GM18909 (cell line): Measurements from ENCODE around the gene PPP1R12B.
"Not testable (repeated sequence)": the region's sequence is repeated elsewhere in the genome, so short reads cannot be mapped to it uniquely, and the experiment has no call there.

Source experiments
- ATAC-seq: cut with Tn5 transposase; IDR thresholded peaks from one replicate; pipeline ENCODE4 v1.9.1; 2021; ENCODE audit warnings: mild to moderate bottlenecking; ENCODE audit not compliant: unreplicated experiment, poor library complexity

Gene PPP1R12B

DNA sequence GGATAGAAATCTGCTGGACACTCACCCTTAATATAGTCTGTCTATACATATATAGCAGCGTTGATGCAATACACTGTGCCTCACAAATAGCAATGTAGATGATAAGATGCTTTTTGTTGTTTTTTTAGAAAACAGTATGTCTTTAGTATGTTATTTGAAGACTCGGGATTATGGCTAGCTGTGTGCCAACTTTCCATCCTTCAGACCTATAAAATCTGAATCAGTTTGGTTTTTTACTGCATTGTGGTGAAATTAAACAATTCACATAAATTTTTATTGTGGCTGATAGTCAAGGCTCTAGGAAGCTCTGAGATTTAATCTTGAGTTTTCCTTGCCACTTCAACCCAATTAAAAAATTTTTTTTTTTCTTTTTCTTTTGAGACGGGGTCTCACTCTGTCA, 170.4 kb downstream of the PPP1R12B start:
- ATAC-seq: not testable (repeated sequence)

DNA sequence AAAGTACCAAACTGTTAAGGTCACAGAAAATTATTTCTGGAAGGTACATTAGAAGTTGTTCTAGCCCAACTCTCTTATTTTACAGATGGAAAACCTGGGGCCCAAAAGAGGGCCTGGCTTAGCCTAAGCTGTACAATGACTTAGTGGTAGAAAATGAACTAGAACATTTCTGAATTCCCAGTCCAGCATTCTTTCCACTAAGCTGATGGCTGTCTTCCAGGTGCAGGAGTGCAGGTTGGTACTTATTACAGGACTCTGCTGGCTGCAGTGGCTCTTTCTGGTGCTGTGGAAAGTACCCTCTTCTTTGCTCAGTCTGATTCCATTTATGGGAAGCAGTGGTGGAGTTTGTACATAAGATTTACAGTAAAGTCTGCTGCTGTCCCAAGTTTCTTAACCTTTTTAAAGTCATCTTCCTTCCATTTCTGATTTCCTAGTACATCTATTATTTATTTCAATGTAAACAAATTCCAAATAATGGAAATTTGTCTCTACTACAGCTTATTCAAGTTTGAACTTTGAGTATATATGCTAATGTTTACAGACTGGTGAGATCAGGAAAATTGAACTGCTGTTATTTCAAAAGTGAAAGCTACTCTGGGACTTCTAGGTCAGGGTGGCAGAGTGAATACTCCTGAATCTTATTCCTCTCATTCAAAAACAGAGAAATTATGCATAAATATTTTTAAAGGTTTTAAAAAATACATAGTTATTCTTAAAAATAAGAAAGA, 171.8 kb downstream of the PPP1R12B start:
- not testable (repeated sequence) for ATAC-seq

DNA sequence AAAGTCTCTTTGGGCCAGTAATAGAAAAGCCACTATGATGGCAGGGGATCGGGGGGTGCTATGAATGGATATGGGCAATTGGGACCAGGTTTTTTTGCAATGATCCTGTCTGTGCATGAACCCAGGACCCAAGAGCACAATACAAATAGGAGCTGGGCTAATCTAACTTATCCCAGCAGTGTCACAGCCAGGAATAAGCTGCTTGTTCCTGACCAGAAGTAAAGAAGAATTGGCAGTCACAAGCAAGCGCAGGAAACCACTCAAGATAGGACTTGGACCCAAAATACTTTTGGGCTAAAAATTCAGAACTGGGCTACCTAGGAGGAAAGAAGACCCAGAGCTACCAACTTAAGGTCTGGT, 172.3 kb downstream of the PPP1R12B start:
- not testable (repeated sequence) for ATAC-seq

DNA sequence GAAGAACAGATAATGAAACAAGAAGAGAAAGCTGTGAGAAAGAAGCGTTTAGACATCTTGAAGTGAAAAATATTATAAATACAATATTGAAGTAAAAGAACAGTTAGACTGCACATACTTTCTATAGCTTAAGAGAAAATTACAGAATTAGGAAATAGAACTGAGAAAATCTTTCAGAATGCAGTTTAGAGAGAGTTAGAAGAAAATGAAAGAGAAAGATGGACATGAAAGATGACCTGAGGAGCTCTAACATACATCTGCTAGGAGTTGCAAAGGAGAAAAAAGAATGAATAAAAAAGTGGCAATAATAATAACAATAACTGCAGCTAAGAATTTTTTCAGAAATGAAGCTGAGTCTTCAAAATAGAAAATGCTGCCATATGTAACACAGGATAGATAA, 173.0 kb downstream of the PPP1R12B start:
- ATAC-seq: not testable (repeated sequence)

DNA sequence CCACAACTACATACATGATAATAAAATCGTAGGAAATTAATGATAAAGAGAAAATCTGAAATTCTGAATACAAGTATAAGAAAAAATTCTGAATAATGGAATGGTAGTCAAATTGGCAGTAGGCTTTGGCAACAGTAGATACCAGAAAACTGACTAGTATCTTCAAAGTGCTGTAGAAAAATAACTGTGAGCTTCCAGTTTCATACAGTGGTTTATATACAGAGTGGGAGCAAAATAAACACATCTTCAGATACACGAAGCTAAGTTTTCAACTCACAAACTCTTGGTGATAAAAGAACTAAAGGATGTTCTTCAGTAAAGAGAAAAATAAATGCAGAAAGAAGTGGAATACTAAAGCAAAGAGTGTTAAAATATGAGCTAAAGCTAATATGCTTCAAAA, 173.4 kb downstream of the PPP1R12B start:
- ATAC-seq: no peak

DNA sequence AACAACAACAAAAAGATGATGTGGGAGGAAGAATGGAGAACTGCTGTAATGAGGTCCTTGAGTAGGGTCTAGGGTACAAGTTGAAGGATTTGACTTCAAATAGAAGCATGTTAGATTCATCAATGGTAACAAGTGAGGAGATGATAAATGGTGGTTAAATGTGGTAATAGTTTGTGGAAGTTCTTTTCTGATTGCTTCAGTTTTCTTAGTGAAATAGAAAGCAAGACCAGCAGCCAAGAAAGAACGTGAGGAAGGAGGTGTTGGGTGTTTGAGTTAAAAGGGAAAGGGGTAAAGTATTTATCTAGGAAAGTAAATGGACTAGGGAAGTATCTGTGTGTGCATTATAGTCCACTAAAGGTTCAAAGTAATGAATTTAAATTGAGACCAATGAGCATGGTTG, 177.6 kb downstream of the PPP1R12B start:
- not testable (repeated sequence) for ATAC-seq

DNA sequence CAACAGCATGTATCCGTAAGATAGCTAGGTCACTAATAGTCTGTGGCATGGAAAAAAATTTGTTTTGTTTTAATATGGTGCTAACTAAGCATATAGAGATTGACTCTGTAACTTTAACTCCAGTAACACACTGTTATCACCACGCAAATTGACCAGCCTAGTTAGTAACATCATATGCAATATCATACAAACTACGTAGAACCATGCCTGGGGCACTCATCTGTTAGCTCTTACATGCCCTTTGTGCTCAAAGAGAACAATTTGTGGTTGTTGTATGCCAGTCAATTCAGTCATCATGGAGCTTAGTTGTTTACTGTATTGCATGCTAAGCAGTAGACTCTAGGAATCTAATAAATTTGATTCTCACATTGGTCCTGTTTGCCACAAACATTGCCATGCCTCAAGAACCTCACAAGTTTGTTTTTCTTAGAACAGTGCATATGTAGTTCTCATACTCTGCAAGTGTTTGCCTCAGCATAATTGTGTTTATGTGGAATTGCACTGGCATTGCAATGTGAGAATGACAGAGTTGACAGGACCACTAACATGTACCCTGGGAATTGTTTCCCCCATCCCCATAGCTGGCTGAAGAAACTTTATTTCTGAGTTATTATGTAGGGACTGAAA, 179.7 kb downstream of the PPP1R12B start:
- ATAC-seq: not testable (repeated sequence)

DNA sequence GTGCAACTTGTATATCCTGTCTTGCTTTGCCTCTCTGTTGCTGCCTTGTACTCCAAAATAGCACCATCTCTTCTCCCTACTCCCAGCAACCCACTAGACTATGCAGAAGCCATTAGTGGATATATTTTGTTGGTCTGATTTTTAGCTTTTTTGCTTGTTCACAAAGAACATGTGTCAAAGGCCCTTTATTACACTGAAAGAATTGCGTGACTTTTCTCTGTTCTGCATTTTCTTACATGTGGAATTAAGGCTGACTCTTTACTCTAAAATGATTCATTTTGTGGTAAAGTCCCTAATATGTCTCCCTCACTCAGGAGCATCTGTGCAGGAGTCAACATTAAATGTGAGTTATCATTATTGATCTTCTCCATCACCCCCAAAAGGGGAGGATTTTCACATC, 182.2 kb downstream of the PPP1R12B start:
- ATAC-seq: not testable (repeated sequence)

DNA sequence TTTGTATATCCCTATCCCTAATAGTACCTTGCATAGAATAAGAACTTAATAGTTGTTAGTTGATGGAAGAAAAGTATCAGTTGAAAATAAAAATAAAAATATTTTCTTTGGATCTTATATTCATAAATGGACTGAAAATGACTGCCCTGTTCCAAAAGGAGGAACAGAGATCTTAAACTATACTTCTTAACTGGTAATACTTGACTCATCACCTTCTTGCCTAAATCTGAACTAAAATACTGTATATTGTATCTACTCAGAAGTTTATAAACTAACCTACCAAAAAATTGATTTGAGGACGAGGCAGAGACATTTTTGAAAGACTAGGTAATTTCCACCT, 182.9 kb downstream of the PPP1R12B start:
- ATAC-seq: no peak

DNA sequence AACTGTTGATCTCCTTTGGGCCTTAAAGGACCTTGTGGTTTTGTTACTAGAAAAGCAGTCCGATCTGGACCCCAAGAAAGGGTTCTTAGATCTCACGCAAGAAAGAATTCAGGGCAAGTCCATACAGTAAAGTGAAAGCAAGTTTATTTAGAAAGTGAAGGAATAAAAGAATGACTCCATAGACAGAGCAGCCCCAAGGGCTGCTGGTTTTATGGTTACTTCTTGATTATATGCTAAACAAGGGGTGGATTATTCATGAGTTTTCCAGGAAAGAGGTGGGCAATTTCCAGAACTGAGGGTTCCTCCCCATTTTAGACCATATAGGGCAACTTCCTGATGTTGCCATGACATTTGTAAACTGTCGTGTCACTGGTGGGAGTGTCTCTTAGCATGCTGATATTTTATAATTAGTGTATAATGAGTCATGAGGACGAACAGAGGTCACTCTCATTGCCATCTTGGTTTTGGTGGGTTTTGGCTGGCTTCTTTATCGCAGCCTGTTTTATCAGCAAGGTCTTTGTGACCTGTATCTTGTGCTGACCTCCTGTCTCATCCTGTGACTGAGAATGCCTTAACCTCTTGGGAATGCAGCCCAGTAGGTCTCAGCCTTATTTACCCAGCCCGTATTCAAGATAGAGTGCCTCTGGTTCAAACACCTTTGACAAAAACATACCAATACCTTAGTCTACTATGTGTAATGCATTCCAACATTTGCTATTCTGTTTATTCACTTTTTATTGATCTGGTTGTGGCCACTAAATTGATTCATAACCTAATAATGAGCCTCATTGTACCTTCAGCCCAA, 183.5 kb downstream of the PPP1R12B start:
- not testable (repeated sequence) for ATAC-seq

DNA sequence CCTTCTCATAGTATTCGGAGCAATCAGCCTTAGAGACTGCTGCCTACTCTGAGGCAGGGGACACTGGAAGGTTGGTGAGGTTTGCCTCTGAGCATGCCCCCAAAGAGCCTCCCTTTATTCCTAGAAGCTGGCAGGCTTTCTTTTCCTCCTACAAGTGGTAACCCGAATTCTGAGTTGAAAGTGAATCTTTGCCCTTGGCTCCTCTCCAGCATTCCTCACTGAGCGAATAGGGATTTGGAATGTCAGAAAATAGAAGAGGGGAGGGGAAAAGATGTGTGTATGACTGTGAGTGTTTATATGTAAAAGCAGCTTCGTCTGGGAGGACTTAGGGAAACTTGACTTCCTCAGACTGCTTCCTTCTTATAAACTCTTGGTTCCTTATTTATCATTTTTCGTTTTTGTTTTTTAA, 190.7 kb downstream of the PPP1R12B start:
- ATAC-seq: not testable (repeated sequence)

DNA sequence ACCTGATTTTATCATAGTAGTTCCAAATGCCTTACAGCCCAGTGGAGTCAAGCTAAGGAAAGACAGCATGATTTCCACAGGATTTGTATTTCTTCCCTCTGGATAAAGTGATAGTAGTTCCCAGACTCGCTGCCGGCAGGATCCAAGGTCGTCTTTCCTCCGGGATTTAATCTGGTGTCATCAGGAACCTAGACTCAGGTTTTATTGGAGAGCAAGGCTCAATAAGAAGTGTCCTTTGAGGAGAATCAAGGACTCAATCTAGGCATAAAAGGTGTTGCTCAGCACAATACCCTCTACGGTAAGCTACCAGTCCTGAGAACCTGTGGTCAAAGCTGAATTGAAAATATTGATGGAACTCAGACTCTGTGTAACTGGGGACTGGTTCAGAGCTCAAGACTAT, 191.1 kb downstream of the PPP1R12B start:
- ATAC-seq: not testable (repeated sequence)

DNA sequence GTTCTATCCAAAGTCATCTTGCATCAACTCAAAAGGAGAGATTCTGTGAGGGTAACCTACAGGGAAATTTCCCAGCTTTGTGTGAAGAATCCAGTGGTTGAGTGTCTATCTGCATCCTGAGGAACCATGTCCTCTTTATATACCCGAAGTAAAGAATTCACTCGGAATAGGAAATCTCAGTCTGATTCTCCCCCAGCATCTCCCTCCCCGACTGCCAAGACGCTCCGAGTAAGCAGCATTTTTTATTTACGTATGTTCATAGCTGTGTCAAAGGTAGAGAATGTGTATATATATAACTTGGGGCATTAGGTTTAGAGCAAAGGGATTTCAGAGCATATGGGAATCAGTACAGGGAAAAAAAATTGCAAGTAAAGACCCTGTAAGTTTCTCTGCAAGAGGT, 191.5 kb downstream of the PPP1R12B start:
- ATAC-seq: no peak

DNA sequence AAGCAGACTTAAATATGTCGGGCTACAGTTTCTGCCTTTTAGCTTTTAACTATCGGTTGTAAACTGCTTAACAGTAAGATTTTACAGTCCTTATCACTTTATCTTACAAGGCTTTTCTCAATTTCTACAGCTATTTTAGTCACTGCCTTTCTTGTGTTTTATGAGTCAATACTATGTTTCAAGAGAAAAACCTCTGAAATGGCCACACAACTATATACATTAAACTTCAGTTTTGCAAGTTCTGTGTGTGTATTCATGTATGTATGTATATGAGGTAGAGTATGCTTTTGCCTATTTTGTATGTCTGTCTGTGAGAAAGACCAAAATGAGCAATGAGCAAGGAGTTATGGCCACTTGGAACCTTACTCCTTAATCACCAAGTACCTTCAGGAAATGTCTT, 191.9 kb downstream of the PPP1R12B start:
- no peak for ATAC-seq

DNA sequence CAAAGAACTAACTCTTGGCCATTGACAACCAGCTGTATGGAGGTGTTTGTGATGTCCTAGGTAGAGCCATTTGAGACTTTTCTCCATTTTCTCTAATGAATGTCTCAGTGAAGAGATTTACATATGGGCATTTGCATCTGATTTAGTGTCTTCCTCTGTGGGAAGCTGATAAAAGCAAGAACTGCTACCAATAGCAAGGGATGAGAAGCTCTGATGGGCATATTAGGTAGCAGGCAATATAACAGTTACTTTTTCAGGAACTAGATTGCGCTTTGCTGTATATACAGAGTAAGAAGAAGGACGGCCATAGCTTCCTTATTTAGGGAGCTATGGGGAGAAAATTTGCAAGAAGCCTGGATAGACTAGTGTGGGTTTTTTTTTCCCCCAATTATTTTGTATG, 192.4 kb downstream of the PPP1R12B start:
- ATAC-seq: not testable (repeated sequence)

DNA sequence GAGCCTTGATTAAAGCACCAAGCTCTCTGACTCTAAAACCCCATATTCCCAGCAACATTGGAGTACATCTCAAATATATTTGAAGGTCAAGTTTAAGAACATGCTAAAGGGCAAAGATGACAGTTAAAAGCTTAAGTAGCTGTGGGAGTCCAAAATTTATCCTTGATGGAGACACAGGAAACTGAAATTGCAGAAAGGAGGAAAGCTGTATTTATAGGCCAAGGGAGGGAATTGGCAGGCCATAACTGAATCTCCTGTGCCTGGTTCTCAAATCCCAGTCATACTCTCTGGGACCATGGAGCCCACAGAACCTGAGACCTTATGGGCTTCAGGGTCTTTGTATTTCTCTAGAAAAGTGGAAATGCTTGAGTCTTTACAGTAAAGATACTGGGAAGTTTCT, 193.9 kb downstream of the PPP1R12B start:
- ATAC-seq: not testable (repeated sequence)

DNA sequence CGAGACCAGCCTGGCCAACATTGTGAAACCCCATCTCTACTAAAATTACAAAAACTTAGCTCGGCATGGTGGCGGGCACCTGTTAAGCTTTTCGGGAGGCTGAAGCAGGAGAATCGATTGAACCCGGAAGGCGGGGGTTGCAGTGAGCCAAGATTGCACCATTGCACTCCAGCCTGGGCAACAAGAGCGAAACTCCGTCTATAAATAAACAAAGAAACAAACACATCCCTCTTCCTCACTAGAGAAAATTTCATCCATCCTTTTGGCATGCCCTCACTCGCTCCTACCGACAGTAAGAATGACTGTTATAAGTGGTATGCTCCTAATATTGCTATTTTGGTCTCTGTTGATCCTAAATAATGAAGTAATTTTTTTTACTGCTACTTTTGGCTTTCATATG, 195.0 kb downstream of the PPP1R12B start:
- ATAC-seq: not testable (repeated sequence)

DNA sequence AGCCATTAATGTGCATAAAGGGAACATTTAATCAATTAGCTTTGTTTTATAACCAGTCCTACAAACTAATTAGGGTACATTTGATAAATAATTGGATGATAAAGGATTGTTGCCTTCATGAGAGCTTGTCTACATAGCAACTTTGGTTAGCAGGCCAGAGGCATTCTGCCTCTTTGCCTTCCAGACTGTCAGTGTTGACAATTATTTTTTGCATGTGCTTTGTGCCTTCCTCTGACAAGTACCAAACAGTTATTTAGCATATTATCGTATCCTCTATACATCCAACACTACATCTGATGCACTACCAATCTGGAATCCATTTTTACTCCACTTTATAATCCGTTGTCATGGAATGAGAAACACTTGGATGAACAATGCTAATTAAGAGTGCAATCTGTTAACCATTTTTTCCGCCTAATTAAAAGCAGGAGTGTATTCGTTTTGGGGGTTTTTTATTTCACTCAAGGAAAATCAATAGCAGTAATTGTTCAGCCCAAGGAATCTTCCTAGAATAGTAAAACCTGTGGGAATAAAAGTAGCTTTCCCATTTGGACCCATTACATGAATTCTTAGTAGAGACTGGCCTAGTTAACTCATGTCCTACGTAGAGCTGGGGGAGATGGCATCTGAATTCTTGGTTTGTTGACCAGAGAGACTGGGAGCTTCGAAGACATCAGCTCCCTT, 196.4 kb downstream of the PPP1R12B start:
- not testable (repeated sequence) for ATAC-seq

DNA sequence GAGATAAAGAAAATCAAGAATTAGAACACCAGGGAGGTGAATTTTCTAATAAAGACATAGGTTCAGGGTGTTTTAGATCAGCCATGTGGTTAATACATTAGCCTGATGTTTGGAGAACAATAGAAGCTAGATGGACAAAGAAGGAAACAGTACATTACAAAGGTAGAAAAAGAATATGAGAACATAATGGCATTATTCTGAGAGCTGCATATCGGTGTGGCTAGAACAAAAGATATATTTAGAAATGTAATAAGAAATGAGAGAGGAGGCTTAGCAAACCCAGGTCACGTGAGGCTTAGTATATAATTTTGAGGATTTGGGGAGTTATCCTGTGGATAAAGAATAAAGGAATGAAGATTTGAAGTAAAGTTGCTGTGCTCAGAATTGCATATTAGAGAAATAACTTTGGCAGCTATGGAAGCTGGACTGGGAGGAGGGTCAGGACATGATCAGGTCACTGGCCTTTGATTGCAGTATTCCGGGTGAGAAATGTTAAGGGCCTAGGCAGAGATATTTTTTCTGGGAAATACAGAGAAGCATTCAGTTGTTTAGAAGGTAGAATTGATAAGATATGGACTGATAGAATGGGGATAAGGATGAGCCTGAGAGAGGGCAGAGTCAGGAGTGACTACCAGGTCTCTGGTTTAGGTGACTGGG, 197.3 kb downstream of the PPP1R12B start:
- ATAC-seq: not testable (repeated sequence)

DNA sequence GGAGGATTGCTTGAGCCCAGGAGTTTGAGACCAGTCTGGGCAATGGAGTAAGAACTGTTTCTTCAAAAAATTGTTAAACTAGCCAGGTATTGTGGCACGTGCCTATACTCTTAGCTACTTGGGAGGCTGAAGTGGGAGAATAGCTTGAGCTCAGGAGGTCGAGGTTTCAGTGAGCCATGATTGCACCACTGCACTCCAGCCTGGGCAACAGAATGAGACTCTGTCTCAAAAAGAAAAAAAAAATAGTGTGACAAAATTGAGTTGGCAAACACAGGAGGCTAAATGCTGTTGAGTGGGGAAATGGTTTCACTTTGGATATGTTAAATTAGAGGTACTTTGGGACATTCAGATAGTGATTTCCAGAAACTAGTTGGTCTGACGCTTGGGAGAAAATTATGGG, 197.9 kb downstream of the PPP1R12B start:
- peak; percentile 12 for ATAC-seq
